NCI-H510A treated with DMSO at 0.1 percent for 48 hours (cell line): ENCODE data around the gene BDH2.

ENCODE experiments used
- DNase-seq: peaks from one replicate; lab custom pipeline; 2025; lab: John Stamatoyannopoulos, UW

BDH2 gene

DNA sequence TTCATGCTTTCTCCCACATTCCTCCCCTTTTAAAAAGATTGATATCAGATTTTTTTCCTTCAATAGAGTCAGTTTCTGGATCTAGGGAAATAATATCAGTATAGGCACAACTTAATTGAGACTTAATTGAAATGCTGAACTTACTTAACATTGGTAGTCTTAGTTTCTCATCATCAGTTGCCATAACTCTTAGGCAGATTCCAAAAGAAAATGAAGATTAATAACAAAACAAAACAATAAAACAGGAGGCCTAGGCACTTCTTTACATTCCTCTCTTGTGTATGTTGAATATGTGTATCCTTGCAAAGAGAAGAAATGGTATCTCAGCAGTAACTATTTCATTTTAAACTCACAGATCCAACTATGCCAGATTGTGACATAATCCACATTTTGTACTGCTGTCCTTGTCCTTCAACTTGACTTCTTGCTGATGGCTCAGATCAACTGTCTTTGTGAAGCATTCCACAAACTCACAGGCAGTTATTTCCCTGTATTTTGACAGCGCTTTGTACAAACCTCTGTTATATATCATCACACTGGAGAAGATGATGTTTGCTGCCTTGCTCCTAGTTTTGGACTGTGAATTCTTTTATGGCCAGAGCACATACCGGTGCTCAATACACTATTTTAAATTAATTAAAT lies 14.0 kb downstream of the BDH2 start:
- DNase-seq: no peak

DNA sequence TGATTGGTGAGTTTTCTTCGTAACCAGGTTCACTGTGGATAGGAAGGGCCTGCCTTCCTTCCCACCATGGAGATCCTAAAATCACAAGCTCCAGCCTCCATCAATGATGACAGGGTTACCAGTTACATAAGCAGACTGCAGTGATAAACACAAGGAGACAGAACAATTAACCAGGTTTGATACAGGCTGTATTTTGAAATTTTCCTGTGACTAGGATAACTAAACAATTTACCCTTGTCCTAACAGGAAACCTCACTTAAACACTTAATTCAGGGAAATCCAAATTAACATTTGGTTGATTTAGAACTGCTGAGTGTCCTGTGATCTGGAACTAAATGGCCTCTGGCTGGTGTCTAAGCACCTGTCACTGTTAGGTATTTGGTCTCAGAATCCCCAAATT lies 20.0 kb downstream of the BDH2 start:
- DNase-seq: no peak

DNA sequence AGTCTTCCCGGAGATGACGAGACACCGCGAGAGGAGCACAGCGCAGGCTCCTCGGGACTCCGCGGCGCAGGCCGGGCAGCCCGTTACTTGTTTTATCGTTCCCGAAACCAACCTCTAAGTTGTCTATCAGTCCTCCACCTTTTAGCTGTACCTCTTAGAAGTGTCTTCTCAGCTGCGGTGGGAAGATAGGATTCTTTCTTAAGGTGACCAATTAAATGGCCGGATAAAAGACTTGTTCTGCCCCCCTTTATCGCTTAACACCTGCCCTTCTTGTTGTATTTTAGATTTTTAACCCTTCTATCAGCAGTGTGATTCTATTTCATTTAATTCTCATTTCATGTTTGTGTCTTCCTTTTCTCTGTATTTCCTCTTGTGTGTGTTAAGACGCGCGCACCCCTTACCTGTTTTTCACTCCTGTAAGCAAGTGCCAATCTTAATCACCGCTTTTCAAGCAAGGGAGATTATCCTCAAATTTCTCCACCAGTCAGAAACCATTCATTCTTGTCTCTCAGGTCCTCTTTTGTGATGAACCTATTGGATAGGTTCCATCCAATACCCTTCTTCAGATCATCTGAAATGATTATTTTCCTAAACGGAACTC lies 22.8 kb downstream of the BDH2 start, which contains the start of gene SLC9B2:
SLC9B2 (minus strand) TSS at position 15 of the 601 bp plus-strand sequence. CDS start 9,211 bp downstream, outside the sequence.
- DNase-seq: peak; percentile 25

DNA sequence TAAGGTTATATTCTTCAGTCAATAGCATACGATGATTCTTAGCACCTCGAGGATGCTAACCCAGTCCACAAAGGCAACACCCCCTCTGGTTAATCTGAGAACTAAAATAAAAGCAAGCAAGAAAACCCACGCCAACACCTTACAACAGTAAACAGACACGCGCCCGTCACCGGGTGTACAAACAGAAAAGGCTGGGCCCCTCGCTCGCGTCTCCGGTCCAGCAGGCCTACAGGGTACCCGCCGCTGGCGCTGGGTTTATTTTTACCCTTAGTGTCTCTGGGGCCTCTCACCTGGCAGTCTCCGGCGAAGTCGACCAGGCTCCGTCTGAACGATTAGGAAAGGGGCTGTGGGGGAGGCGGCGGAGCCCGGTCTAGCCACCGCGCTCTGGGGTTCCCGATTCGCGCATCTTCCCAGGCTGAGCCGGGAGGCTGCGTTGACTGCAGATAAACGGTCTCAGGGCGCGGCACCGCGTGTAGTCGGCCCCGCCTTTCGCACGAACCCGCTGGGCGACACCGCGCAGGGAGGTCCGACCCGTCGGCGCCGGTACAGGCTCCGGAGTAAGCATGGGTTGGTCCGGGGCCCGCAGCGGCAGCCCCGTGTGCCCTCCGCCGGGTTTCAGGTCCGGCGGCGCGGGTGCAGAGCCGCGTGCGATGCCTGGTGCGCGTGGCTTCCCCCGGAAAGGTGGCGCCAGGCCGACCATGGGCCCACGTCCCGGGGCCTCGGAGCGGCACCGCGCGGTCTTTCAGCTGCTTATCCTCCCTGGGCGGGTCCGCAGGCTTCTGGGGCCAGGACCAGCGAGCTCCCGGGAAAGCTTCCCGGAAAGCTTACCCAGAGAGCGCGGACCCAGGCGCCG lies 23.5 kb downstream of the BDH2 start:
- peak; percentile 28 for DNase-seq

DNA sequence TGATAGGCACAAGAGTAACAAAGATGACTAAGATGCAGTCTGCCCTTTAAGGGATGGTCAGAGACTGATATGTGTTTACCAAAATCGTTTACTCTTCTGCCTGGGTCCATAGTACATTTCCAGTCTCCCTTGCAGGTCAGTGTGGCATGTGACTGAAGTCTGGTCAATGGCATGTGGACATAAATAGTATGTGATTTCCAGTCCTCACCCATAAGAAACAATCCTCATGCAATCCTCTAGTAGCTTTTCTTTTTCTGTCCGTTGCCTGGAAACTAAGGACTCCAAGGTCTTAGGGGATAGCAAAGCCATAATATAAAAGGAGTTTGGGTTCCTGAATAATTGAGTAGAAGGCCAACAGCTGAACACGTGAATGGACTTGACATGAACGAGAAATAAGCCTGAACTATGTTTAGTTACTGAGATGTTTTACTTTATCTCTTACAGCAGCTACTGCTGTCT lies 24.2 kb downstream of the BDH2 start:
- DNase-seq: peak; percentile 13

DNA sequence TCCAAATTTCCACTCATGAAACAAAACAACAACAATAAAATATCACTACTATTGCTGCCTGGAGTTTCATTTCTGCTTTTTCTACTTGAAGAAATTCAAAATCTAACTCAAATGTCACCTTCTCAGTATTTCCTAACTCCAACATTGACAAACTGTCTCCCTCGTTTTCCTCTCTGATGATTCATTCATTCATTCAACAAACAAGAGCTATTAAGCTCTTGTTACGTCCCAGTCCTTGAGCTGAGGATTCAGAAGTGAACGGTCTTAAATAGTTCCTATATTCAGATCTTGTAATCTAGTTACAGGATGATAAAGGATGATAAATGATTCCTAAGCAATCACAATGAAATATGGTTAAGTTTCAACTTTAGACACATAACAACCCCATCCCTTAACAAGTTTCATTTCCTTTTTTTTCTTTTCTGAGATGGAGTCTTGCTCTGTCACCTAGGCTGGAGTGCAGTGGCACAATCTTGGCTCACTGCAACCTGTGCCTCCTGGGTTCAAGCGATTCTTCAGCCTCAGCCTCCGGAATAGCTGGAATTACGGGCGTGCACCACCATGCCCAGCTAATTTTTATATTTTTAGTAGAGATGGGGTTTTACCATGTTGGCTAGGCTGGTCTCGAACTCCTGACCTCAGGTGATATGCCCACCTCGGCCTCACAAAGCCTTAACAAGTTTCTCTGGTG lies 24.7 kb downstream of the BDH2 start:
- no peak for DNase-seq

DNA sequence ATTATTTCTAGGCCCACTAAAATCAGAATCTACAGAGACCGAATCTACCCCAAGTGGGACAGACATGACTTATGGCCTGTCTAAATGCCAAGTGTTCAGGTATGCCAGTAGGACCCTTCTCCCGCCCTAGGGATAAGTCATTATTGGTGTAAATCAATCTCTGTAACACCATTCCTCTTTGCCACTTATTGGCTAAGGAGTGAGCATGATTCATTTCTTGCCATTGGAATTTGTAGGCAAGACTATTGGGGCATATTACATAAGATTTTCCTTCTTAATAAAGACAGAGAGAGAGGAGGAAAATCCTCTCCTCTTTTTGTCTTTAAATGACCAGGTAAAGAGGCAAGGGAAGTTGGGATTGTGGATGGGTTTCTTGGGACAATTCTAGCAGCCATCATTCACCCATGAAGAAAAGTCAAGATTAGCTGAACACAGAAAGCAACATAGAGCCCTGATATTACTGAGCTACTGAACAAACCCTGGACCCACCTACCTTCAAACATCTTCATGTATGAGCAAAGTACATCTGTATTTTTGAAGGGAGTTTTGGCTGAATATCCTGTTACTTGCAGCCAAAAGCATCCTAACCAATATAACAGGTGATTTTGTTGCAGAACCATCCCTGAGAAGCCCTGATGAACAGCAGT lies 25.7 kb downstream of the BDH2 start:
- no peak for DNase-seq

DNA sequence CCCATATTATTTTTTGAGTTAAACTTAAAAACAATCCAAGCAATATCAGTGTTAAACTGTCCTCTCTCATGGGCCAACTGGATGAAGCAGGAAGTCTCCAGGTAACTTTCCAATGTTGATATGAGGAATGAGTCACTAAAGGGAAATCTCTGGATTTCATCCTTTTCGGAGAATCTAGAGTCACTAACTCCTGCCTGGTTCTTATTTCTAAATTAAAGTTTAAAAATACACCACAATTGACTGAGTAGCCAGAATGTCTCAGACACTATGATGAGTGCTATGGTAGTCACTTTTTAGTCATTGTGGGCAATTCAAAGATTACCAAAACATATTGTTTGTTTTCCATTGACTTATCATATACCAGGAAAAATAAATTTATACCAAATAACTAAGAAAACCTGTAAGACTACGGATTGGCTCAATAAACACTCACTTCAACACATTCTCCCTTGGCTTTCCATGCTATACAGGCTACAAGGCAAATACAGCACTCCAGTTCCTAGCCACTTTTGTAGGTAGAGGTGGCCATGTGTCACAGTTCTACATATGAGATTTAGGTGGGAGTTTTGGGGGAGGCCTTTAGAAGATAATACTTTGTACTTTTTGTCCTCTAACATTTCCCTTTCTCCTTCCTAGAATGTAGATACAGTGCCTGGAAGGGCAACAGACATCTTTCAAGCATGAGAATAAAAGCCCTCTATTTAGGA lies 31.6 kb downstream of the BDH2 start:
- no peak for DNase-seq

DNA sequence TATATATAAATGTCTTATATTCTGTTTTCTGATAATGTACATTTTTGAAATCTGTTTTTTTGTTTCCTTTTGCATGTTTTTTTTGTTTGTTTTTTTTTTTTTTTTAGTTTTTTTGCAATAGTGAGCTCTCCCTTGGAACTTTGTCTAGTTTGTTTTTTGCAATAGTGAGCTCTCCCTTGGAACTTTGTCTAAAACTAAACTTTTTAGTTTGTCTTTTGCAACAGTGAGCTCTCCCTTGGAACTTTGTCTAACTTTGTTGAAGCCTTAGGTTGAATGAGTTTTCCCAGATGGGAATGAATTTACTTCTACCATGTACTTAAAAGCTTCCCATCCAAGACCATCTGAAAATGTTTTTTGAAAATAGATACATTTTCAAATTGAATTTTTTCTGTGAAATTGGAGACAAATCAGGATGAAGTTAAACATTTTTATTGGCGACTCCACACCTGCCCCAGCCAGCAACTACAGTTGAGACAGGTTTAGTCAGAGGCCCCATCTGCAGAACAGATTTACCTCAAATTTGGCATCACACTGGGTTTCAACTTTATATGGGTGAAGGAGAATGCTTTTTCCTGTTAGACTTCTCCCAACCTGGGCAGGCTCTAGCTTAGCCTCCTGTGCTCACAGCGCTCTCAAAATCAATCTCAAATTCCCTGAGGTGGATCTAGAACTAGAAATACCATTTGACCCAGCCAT lies 39.0 kb downstream of the BDH2 start:
- DNase-seq: no peak

DNA sequence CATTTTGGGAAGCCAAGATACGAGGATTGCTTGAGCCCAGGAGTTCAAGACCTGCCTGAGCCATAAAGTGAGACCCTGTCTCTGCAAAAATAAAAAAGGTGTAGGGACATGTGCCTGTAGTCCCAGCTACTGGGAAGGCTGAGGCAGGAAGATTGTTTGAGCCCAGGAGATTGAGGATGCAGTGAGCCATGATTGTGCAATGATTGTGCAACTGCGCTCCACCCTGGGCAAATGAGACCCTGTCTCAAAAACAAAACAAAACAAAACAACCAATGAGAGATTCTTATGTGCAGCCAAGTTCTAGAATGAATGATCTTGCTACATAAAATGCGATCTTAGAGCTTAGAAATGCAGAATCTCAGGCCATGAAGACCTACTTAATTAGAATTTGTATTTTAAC lies 45.6 kb downstream of the BDH2 start:
- no peak for DNase-seq

DNA sequence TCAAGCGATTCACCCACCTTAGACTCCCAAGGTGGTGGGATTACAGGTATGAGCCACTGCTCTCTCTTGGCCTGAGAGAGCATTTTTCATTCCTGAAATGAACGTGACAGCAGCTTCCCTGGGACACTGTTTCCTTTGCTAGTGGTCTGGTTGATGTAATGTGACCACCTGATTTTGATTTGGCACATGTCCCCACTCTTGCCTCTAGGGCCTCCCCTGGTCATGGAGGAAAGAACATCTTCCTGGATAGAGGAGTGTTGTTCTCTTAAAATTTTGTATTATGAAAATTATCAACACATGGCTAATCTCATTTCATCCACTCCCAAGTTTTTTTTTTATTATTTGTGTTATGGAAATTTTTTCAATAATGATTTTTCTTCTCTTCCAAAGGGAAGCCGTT lies 46.9 kb downstream of the BDH2 start:
- no peak for DNase-seq

DNA sequence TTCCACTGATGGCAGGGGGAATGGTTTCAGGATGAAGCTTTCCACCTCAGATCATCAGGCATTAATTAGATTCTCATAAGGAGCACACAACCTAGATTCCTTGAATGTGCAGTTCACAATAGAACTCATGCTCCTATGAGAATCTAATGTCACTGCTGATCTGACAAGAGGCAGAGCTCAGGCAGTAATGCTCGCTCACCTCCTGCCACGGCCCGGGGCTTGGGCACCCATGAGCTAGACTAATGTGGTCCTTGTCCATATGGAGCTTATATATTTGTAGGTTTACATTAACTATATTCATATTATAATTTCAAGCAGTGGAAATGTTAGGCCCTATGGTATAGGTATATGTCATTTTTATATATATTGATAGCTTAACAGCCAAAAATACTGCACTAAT lies 47.5 kb downstream of the BDH2 start:
- no peak for DNase-seq

DNA sequence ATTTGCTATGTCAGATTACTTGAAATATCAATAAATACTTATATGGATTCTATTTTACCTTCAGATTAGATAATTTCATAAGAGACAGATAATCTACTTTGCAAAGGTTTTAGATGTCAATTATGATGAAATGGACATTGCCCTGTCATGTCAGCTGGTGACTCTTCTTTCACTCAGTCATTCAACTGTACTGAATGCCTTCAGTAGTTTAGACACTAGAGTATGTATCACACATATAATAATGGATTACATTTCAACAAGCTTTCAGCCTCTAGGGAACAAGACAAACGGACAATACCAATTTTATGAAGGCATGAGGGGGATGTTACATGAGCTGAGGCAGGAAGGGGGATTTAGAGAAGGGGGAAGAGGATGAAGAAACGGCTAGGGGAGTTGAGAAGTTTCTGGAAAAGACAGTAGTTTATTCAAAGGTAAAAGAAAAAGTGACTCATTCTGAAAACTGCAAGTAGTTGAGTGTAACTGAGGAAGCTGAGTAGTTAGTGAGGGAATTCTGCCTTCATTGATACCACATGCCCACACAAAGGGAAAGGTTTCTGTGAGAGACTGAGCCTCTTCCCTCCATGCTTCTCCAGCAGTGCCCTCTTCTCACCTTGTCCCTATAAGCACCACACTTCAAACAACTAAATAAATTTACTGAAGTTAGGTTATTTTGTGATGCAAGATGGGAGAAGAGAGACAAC lies 48.7 kb downstream of the BDH2 start:
- DNase-seq: no peak

DNA sequence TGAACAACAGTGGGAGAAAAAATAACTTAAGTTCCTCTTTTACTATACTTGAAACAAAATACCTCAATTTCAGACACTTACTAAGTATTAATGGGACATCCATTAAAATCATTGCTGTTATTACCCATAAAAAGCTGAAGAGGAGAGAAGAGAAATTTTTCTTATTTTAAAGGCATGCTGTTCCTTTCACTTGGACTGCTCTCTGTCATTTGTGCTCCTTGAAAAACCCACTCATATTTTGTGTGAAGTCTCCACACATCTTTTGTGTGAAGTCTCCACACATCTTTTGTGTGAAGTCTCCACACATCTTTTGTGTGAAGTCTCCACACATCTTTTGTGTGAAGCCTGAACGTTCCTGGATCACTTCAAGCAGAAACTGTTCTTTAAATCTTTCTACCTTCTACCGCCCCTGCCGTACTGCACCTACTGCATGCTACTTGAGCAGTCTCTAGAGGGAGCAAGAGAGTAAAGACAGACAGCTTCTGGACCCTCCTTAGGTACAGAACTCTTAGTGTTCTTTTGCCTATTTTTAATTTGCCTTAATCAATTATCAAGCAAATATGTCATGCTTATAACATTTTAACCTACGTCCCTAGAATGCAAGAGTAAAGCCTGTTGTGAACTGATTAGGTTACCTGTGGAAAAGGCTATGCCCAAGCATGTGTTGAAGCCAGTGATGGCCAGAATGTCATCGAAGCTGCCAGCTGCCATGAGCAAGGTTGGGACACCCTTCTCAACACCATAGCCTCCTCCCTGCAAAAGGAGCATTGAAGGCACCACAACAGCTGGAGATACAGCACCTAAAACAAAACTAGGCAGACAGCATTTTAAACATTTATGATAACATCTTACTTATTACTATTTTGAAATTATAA lies 53.0 kb downstream of the BDH2 start:
- peak; percentile 0 for DNase-seq

DNA sequence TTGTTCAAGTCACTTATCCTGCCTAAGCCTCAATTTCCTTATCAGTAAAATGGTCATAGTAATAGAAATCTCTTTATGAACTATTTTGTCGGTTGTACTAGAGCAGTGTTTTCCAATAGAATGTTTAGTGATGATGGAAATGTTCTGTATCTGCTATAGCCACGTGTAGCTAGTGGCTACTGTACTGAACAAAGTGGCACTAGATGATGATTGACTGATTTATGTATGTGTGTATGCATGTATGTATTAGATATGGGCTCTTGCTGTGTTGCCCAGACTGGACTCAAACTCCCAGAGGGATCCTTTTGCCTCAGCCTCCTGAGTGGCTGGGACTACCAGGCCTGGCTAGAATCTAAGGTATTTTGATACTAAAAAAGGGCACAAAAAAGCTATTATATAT lies 55.5 kb downstream of the BDH2 start:
- DNase-seq: no peak

DNA sequence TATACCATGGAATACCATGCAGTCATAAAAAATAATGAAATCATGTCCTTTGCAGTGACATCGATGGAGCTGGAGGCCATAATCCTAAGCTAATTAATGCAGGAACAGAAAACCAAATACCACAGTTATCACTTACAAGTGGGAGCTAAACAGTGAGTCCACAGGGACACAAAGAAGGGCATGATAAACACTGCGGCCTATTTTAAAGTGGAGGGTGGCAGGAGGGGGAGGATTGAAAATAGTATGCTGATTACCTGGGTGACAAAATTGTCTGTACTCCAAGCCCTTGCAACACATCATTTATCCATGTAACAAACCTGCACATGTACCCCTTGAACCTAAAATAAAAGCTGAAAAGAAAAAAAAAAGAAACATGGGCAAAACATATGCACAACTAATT lies 63.5 kb downstream of the BDH2 start:
- DNase-seq: no peak

DNA sequence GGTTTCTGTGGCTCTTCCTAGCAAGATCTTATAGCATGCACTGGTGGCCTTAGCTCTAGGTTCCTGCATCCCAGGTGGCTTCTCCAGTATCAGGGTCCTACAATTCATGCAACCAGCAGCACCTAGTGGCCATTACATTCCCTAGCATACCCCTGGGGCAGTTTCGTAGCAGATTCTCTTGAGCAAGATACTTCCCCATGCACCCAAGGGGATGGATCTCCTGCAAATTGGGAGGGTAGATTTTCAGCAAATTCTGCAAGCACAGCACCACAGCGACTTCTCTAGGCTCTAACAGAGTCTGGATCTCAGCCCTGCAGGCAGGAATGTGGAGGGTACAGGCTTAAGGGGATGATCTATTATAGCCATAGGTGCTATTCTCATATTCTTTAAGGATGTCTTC lies 67.1 kb downstream of the BDH2 start:
- peak; percentile 0 for DNase-seq

DNA sequence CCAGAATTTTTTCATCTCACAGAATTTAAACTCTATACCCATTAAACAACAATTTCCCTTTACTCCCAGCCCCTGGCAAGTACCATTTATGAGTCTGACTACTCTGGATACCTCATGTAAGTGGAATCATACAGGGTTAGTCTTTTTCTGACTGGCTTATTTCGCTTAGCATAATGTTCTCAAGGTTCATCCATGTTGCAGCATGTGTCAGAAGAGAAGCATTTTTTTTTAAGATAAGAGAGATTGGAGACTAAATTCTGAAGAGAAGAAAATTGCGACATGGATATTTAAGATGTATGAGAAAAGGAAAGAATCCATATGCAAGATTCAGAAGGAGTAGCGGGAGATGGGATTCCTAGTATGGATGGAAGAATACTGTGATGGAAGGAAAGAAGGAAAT lies 68.8 kb downstream of the BDH2 start:
- no peak for DNase-seq

DNA sequence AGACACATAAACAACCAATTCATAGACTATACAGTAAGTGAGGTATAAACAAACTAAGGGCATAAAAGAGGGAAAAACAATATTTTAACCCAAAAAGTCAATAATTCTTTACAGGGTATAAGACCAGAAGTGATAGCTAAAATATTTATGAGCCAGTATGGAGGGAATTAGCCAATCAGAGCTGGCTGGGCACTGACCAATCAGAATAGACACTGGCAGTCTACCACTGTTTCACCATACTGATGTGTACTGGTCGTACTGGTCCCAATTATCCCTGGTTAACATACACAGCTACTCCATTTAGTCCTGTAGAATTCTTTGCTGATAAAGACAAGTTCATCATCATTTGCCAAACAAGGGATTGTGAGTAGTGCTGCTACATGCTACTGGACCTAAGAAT lies 70.3 kb downstream of the BDH2 start:
- no peak for DNase-seq
